HG02943 (cell line): Measurements from ENCODE around the gene GOLGA6L22.
"Not testable (repeated sequence)": the region's sequence is repeated elsewhere in the genome, so short reads cannot be mapped to it uniquely, and the experiment has no call there.

Source experiments
- ATAC-seq: cut with Tn5 transposase; IDR thresholded peaks from one replicate; pipeline ENCODE4 v1.9.1; 2021; ENCODE audit warnings: mild to moderate bottlenecking, low read depth, moderate library complexity; ENCODE audit not compliant: unreplicated experiment

Gene GOLGA6L22, protein sequence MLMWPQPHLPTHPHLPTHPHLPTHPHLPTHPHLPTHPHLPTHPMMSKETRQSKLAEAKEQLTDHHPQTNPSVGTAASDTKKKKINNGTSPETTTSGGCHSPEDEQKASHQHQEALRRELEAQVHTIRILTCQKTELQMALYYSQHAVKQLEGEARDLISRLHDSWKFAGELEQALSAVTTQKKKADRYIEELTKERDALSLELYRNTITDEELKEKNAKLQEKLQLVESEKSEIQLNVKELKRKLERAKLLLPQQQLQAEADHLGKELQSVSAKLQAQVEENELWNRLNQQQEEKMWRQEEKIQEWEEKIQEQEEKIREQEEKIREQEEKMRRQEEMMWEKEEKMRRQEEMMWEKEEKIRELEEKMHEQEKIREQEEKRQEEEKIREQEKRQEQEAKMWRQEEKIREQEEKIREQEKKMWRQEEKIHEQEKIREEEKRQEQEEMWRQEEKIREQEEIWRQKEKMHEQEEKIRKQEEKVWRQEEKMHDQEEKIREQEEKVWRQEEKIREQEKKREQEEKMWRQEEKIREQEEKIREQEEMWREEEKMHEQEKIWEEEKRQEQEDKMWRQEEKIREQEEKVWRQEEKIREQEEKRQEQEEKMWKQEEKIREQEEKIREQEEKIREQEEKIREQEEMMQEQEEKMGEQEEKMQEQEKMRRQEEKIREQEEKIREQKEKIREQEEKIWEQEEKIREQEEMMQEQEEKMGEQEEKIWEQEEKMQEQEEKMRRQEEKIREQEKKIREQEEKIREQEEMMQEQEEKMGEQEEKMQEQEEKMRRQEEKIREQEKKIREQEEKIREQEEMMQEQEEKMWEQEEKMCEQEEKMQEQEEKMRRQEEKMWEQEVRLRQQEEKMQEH

DNA sequence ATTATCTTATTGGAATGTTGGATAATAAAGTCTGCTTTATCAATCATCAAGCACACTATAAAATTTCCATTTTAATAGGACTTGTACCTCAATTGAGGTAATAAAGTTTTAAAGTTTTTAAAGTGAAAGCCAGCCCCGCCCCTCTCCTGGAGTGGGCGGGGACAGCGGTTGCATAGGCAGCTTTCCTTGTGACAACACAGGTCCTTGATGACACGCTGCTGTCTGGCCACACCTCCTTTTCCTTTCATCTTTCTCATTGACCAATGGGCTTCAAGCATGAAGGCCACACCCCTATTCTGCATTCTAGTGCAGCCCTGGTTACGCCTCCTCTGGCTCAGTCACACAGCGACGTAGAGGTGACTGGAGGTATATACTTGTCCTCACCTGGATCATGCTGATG, at the start of gene GOLGA6L22:
GOLGA6L22 (plus strand) TSS at position 301 of the 400 bp plus-strand sequence; CDS start at position 392, 91 bp downstream.
- not testable (repeated sequence) for ATAC-seq

DNA sequence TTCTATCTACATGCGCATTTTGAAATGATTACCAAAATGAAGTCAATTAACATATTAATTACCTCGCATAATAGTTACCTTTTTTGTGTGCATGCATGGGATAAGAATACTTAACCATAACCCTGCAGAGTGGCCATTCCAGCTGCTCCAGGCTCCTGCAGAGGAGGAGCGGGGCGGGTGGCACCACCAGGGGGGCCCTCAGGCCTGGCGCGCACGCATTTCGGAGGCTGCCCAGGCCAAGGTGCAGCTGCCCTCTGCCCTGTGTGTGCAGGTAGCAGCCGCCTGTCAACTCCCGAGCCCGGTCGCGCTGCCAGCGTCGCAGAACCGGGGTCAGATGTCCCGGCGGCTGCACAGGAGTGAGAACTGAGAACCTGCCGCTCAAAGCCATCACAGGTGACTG, 41.4 kb upstream of the GOLGA6L22 start:
- ATAC-seq: not testable (repeated sequence)

DNA sequence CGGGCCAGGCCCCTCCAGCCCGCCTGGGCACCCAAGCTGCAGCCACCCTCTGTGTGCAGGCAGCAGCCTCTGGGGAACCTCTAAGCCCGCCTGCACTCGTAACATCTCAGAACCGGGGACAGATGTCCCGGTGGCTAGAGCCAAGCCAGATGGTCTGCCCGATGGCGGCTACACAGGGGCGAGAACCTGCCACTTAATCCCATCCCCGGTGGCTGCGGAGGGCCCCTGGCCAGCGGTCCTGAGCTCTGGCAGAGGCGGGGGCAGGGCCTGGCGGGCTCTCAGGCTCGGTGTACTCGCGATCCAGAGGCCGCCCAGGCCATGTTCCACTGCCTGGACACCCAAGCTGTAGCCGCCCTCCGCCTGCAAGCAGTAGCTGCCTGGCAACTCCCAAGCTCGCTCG, 40.9 kb upstream of the GOLGA6L22 start:
- ATAC-seq: not testable (repeated sequence)

DNA sequence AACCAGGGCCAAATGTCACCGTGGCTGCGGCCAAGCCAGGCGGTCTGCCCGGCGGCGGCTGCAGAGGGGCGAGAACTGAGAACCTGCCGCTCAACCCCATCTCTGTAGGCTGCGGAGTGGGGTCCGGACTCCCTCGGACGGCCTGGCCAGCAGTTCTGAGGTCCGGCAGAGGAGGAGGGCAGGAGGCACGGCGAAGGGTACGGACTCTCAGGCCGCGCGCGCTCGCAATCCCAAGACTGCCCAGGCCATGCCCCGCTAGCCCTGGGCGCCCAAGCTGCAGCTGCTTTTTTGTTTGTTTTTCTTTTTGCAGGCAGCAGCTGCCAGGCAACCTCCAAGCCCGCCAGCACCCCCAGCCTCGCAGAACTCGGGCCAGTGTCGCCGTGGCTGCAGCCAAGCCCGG, 40.5 kb upstream of the GOLGA6L22 start:
- ATAC-seq: not testable (repeated sequence)

DNA sequence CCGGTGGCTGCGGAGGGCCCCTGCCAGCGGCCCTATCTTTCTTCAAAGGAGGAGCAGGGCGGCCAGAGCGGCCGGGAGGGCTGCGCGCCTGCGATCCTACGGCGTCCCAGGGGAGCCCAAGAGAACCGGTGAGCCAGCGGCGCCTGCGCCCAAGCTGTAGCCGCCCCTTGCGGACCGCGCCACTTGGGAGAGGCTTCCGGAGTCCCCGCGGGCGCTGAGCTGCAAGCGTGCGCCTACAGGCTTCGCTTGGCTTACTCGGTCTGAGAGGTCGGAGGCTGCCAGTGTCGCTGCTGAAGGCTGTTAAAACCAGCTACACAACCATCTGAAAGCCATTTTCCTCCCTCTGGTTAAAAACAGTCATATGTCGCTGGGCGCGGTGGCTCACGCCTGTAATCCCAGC, 40.0 kb upstream of the GOLGA6L22 start:
- not testable (repeated sequence) for ATAC-seq

DNA sequence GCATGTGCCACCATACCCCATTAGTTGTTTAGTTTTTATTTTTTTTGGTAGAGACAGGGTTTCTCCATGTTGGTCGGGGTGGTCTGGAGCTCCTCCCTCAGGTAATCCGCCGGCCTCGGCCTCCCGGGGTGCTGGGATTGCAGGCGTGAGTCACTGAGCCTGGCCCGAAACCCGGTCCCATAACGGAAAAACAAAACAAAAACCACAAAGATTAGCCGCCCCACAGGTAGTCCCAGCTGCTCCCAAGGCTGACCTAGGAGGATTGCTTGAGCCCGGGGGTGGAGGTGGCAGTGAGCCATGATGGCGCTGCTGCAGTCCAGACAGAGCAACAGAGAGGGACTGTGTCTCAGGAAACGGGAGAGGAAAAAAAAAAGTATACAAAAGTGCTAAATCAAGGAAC, 38.4 kb upstream of the GOLGA6L22 start:
- not testable (repeated sequence) for ATAC-seq

DNA sequence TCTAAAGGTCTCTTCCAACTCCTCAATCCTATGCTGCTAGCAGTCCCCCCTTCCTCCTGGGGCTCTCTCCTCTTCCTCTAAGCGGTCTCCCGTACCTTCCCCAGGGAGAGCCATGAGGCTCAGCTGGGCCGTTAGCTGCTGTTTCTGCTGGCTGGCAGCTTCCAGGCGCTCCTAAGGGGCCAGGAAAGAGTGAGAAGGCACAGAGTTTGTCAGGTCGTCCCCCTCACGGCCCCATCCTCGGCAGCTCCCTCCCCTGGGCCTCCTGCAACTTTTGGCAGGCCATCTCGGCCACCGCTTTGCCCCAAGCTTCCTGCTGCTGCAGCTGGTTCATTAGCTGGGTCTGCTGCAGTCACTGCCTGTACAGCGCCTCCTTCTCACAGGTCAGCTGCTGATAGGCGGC, 29.3 kb upstream of the GOLGA6L22 start:
- ATAC-seq: not testable (repeated sequence)

DNA sequence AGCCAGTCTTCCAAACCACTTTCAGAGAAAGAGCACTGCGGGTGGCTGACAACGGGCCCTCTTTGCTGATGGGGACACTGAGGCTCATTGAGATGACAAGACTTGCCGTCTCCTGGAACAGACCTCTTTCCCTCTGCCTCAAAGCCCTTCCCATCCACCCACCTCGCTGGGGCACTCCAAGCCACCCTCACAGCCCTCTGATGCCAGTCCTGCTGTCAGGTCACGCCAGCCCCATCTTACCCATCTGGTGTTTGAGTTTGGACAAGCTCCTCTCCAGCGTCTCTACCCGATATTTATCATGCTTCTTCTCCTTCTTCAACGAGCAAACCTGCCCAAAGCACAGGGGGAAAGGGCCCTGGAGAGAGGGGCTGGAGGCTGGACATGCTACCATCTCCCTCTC, 27.0 kb upstream of the GOLGA6L22 start:
- not testable (repeated sequence) for ATAC-seq

DNA sequence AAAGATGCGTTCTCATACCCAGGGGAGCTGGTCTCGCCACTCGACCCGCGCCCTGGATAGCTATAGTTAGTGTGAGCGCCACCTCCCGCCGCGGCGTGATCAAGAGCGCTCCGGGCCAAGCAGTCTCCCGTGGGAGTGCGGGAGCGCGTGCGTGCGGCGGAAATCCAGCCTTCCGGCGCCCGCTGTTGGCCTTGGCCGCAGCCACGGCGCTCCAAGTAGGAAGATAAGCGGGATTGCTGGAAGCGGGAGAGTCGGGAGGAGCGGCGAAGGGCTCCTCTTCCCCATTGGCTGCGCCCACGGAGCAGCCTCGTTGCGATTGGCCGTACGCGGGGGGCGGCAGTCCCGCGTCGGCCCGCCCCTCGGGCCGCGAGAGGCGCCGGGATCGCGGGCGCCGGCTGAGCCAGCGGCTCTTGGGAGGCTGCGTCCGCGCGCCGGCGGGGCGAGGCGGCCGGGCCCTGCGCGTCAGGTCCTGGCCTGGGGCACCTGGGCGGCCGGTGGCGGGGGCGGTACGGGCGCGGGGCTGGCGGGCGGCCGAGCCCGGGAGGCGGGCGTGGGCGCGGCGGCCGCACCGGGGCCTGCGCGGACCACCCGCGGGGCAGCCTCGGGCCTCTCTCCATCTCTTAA, 35.9 kb downstream of the GOLGA6L22 start:
- ATAC-seq: not testable (repeated sequence)

DNA sequence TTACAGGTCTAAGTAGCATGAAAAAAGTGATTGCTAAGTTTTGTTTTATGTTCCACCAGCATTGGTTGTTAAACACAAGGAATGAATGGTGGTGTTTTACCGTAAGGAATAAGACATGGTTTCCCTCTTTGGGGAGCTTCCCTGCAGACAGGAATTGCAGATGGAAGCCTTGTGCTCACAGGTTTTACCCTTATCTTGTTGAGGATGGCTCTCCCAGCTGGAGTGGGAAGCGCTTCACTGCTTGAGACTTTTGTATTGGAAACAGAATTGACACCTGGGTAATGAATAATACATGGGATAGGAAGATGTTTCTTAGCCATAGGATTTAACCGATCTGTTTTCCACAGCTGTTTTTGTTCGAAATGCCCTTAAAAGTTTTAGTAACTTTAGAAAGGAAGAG, 38.5 kb downstream of the GOLGA6L22 start:
- ATAC-seq: not testable (repeated sequence)

DNA sequence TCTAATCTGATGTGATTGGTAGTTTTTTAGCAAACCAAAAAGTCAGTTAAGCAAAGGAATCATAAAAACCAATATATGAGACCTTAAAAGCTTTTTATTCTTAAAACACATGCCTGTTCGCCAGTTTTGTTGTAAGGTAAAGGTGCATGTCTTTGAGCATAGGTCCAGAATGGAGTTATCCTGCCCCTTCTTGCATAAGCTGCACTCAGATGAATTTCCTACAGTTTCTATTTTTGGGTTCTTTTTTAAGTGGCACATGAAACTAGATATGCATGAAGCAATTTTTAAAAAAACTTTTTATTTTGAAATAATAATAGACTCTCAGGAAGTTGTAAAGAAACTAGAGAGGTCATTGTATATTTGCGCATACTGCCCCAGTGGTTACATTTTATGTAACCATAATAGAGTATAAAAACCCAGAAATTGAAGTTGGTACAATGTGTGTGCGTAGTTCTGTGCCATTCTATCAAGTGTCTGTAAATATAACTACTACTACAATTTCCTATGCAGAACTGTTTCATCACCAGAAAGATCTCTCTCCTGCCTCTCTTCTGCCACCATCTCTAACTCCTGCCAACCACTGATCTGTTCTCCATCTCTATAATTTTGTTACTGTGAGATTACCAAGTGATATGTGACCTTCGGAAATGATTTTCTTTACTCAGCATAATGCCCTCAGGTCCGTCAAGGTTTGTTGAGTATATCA, 39.7 kb downstream of the GOLGA6L22 start:
- ATAC-seq: not testable (repeated sequence)

DNA sequence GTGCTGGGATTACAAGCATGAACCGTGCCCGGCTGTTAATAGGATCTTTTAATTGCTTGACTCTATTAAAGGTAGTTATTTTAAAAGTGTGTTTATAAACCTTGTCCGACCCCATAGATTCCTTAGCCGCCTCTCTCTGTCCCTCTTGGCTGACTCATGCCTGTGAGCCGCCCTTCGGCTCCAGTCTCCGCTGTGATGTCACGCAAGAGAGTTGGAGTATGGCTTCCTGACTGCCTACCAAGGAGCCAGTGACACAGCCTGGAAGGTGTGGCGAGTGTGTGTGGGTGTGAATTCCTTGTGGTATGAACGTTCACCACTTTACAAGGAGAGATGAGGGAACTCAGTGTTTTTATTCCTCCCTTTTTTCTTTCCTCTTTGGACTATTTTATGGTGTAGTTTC, 43.6 kb downstream of the GOLGA6L22 start:
- not testable (repeated sequence) for ATAC-seq

DNA sequence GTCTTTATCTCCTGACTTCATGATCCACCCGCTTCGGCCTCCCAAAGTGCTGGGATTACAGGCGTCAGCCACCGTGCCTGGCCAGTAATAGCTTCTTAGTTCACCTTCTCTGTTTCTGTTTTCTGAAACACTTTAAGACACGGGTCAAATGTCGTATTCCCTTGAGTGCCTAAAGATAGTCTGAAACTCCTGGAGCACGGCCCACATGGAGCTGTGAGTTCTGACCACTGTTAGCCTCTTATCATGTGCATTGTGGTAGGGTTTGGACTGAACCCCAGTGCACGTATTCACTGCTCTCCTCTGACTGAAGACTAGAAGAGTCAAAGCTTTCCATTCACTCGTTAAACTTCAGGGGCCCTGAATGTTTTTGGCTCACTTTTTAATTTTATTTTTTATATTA, 48.3 kb downstream of the GOLGA6L22 start:
- ATAC-seq: not testable (repeated sequence)

DNA sequence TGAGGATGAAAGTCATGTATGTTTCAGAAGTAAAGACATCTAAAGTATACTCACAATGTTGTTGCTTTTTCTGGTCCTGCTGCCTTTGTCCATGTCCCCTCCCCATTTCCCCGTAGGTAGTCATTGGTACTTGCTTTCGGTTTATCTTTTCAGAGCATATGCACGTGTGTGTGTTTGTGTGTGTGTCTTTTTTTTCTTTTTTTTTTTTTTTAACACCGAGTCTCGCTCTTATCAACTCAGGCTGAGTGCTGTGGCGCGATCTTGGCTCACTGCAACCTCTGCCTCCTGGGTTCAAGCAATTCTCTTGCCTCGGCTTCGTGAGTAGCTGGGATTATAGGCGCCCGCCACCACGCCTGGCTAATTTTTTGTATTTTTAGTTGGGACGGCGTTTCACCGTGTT, 57.4 kb downstream of the GOLGA6L22 start:
- ATAC-seq: not testable (repeated sequence)
